ENCODE data around the gene HPSE2.
"Not testable (repeated sequence)": the region's sequence is repeated elsewhere in the genome, so short reads cannot be mapped to it uniquely, and the experiment has no call there.

Gene HPSE2

GRCh38 chr10:99276848-99277486 lies 41.3 kb upstream of the HPSE2 start:
- Histone ChIP-seq H4K20me1 (ENCODE audit: insufficient read depth, low read length) (no peaks in the 10 kb centered on the region), H3K9ac (ENCODE audit: low read depth, low read length) (no peak overlapping the region), H3K27ac (ENCODE audit: low read length) (no peak overlapping the region), H3K79me2 (ENCODE audit: insufficient read depth, low read length) (no peaks in the 10 kb centered on the region), H3K4me1 (ENCODE audit: insufficient read depth, low read length) (no peaks in the 10 kb centered on the region), H3K9me3 (ENCODE audit: insufficient read depth, low read length, severe bottlenecking) (no peaks in the 10 kb centered on the region), H3K4me2 (ENCODE audit: insufficient read depth, low read length) (no peak overlapping the region), H3K27me3 (ENCODE audit: insufficient read depth, low read length, poor library complexity) (peaks cover 14% of the 10 kb centered on the region), H2AFZ (ENCODE audit: low read depth, low read length) (no peak overlapping the region), H3K36me3 (ENCODE audit: insufficient read depth, low read length) (no peaks in the 10 kb centered on the region), H3K4me3 (ENCODE audit: low read depth in 1 of 2, low read length in 2 of 2) (no peak overlapping the region)
- TF ChIP-seq EZH2 (IDR thresholded peaks at IDR 0.05; ENCODE audit: borderline replicate concordance, low read depth, low read length, severe bottlenecking) (no peak), CTCF (IDR thresholded peaks at IDR 0.05; ENCODE audit: borderline replicate concordance, extremely low read depth, low read length, poor library complexity, severe bottlenecking) (peak; percentile 55)
- DNase-seq (no peak), ATAC-seq (ENCODE audit: insufficient read depth, low read depth) (no peak)

GRCh38 chr10:99266383-99266782 lies 30.7 kb upstream of the HPSE2 start:
- Histone ChIP-seq H3K36me3 (ENCODE audit: insufficient read depth, low read length) (no peaks in the 10 kb centered on the region), H3K9ac (ENCODE audit: low read depth, low read length) (no peak overlapping the region), H3K9me3 (ENCODE audit: insufficient read depth, low read length, severe bottlenecking) (no peaks in the 10 kb centered on the region), H2AFZ (ENCODE audit: low read depth, low read length) (no peak overlapping the region), H4K20me1 (ENCODE audit: insufficient read depth, low read length) (no peaks in the 10 kb centered on the region), H3K4me1 (ENCODE audit: insufficient read depth, low read length) (no peaks in the 10 kb centered on the region), H3K4me2 (ENCODE audit: insufficient read depth, low read length) (no peak overlapping the region), H3K27ac (ENCODE audit: low read length) (no peak overlapping the region), H3K4me3 (ENCODE audit: low read depth in 1 of 2, low read length in 2 of 2) (no peak overlapping the region), H3K79me2 (ENCODE audit: insufficient read depth, low read length) (no peaks in the 10 kb centered on the region), H3K27me3 (ENCODE audit: insufficient read depth, low read length, poor library complexity) (no peaks in the 10 kb centered on the region)
- no peak for ATAC-seq (ENCODE audit: insufficient read depth, low read depth)
- TF ChIP-seq CTCF (IDR thresholded peaks at IDR 0.05; ENCODE audit: borderline replicate concordance, extremely low read depth, low read length, poor library complexity, severe bottlenecking) = no peak
- no peak for TF ChIP-seq EZH2 (IDR thresholded peaks at IDR 0.05; ENCODE audit: borderline replicate concordance, low read depth, low read length, severe bottlenecking)
- DNase-seq = no peak

GRCh38 chr10:99248824-99249223 lies 13.2 kb upstream of the HPSE2 start:
- no peak for TF ChIP-seq CTCF (IDR thresholded peaks at IDR 0.05; ENCODE audit: borderline replicate concordance, extremely low read depth, low read length, poor library complexity, severe bottlenecking)
- TF ChIP-seq EZH2 (IDR thresholded peaks at IDR 0.05; ENCODE audit: borderline replicate concordance, low read depth, low read length, severe bottlenecking) = no peak
- ATAC-seq (ENCODE audit: insufficient read depth, low read depth) (no peak), DNase-seq (no peak)
- H3K27ac ChIP-seq (ENCODE audit: low read length) = no peak overlapping the region
- no peaks in the 10 kb centered on the region for H4K20me1 ChIP-seq (ENCODE audit: insufficient read depth, low read length)
- H3K27me3 ChIP-seq (ENCODE audit: insufficient read depth, low read length, poor library complexity) = no peaks in the 10 kb centered on the region
- H3K9ac ChIP-seq (ENCODE audit: low read depth, low read length) = no peak overlapping the region
- no peak overlapping the region for H2AFZ ChIP-seq (ENCODE audit: low read depth, low read length)
- H3K36me3 ChIP-seq (ENCODE audit: insufficient read depth, low read length) = no peaks in the 10 kb centered on the region
- no peaks in the 10 kb centered on the region for H3K4me1 ChIP-seq (ENCODE audit: insufficient read depth, low read length)
- H3K4me3 ChIP-seq (ENCODE audit: low read depth in 1 of 2, low read length in 2 of 2) = no peak overlapping the region
- H3K4me2 ChIP-seq (ENCODE audit: insufficient read depth, low read length) = no peak overlapping the region
- H3K79me2 ChIP-seq (ENCODE audit: insufficient read depth, low read length) = no peaks in the 10 kb centered on the region
- H3K9me3 ChIP-seq (ENCODE audit: insufficient read depth, low read length, severe bottlenecking) = peaks cover 11% of the 10 kb centered on the region

- H3K79me2 ChIP-seq (ENCODE audit: insufficient read depth, low read length) = not testable (repeated sequence)
These were observed 12.2 kb upstream of the HPSE2 start for GRCh38 chr10:99247893-99248292.

More at GRCh38 chr10:99247893-99248292, 12.2 kb upstream of the HPSE2 start:
- H3K9me3 ChIP-seq (ENCODE audit: insufficient read depth, low read length, severe bottlenecking) = peaks cover 11% of the 10 kb centered on the region
- ATAC-seq (ENCODE audit: insufficient read depth, low read depth); H3K36me3 ChIP-seq (ENCODE audit: insufficient read depth, low read length); H2AFZ ChIP-seq (ENCODE audit: low read depth, low read length); H3K27ac ChIP-seq (ENCODE audit: low read length); H3K27me3 ChIP-seq (ENCODE audit: insufficient read depth, low read length, poor library complexity); H3K4me1 ChIP-seq (ENCODE audit: insufficient read depth, low read length); H3K9ac ChIP-seq (ENCODE audit: low read depth, low read length); H4K20me1 ChIP-seq (ENCODE audit: insufficient read depth, low read length); H3K4me2 ChIP-seq (ENCODE audit: insufficient read depth, low read length); DNase-seq; H3K4me3 ChIP-seq (ENCODE audit: low read depth in 1 of 2, low read length in 2 of 2): not testable (repeated sequence)

Data from DND-41 (cell line).